ENCODE measurements around the gene DLX3.
A peak's percentile ranks its signal among the peaks of the same experiment; 100 is the strongest.

The DLX3 gene

DNA sequence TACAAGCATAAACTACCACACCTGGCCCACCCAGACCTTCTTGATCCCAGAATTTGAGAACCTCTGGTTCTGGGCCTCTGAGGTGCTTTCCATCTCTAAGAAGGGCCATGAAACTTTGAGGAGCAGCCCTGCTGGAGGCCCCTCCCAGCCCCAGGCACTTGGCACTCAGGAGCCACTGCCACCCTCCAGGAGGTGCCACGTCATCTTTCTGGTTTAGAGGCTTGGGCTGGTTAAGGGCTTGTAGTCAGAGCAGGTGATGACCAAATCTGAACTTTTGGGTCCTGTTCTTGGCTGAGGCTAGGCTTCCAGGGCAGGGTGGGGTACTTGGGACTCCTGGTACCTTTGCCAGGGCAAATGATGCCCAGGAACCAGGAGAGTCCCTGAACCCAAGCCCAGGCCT is 39.9 kb downstream of the DLX3 start:
- no peak for DNase-seq

DNA sequence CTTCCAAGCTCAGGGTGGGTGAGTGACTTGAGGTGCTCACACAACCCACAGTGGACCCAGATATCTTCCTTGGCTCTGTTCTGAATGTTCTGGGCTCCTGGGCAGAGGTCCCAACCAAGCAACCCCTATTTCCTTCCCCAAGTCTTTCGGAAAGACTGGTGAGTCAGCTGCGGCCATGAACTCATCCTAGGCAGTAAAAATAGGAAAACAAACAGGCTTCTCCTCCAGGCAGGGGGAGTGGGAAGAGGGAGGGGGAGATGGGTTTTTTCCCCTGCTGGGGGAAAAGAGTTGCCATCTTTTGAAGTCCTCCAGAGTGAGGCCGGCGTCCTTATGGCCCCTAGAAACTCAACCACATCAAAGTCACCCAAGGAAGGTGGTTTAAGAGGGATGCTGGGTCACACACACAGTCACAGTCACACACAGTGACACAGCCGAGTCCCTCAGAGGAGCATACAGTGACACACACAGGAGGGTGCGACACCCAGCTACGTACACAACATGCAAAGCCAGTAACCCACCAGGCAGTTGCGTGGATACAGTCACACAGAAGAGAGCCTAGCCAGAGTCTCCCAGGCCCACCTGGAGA is 42.0 kb downstream of the DLX3 start:
- no peak for DNase-seq

DNA sequence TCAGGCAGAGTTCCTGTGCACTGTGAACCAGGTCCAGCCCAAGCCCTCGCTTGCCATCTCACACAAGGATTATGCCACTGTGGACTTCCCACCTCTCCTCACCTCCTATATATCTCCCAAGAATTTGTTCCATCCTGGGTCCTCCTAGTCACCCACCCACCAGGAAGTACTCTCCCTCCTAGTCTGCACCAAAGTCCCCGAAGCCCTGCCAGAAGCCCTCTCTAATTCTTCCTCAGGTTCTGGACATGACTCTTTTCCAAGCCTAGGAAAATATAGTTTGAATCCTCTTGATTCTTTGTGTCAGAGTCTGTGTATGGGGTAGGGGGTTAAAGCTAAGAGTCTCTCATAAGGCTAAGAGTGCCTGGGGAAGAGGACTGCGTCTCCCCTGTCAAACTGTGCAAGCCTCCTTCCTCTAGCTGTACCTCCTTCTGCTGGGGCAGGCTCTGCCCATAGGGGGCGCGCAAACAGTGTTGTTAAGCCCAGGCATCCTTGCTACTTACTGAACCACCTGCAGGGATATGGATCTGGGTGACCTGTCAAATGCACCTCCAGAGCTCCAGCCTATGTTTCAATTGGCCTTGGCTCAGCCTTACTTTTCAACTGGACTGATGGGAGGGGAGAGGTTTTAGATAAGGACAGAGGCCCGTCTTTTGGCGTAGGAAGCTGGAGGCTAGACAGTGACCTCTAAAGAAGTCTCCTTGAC is 42.7 kb downstream of the DLX3 start:
- DNase-seq, result peak; percentile 80 to 92

DNA sequence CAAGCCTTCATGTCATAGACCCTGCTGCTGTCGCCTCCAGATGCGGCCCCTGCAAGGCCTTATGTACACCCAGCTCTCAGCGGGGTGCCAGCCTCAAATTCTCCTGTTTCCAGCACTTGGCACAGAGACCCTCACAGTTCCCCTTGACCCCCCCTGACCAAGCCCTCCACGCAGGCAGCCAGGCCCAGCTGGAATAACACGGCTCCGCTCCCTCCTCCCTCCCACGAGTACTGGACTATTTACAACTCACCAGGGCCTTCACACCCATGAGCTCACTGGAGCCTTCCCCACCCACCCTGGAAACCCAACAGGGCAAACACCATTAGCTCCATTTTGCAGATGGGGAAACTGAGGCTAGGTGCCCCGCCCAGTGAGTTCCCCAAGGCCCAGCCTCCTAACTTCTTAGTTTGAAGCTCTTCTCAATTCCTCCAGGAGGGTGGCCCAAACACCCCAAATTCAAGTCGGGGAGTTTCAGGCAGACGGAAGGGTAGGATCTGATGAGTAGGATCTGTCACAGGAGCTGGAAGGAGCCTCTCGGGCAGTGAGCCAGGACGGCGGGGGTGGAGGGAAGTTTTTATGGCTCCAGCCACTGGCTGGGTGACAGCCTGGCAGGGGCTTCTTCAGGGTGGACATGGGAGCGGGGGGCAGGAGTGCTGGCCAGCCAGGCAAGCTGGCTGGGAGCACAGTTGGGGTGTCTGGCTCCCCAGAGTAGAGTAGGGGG is 43.5 kb downstream of the DLX3 start:
- DNase-seq, result no peak

DNA sequence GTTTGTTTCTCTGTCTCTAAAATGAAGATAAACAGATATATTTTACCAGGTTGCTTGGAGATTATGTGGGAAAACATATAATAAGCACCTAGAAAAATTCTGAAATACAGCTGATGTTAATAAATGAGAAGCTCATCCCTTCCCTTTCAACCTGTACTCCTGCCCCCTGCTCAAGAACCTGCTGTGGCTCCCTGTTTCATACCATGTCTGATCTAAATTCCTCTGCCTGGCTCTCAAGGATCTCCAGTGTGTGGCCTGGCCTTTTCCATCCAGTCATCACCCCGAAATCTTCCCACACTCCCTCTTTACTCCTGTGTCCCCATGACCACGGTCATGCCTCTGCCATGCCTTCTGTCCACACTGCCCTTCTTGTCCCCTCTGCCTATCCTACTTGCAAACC is 45.4 kb downstream of the DLX3 start:
- no peak for DNase-seq

DNA sequence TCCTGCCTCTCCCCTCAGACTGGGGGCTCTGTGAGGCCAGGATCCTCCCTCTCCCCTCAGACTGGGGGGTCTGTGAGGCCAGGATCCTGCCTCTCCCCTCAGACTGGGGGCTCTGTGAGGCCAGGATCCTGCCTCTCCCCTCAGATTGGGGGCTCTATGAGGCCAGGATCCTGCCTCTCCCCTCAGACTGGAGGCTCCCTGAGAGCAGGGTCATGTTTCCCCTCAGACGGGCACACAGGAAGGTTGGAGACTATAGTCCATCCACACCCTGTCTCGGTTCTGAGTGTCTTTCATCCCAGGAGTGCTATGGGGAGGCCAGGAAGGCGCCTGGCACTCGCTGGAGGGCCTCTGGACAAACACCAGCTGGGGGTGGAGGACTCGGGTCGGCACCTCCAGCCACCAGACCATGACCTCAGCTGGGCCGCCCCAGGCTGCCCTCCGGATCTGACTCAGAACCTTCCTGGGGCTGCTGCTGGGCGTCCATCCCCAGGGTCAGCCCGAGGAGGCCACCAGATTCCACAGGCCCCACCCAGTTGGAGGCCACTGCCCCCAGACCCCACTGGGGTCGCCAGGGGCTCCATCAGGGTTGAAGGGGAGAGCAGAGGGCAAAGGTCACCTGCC is 48.0 kb downstream of the DLX3 start:
- DNase-seq, result no peak

DNA sequence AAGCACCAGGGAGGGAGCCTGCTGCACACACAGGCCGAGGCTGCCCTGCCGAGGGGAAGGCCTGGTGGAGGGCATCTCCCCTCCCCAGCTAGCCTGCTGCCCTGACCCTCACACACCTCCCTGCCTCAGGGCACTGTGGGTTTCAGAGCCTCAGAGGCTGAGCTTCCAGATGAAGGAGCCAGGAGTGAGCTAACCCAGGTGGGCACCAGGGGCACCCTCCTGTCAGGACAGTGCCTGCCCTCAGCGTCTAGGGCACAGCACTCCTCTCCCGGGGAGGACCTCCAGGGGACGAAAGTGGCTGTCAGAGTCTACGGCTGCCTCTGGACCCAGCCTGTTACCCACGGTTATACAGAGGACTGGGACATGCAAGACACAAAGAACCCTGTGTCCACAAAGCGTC is 48.8 kb downstream of the DLX3 start:
- no peak for DNase-seq

DNA sequence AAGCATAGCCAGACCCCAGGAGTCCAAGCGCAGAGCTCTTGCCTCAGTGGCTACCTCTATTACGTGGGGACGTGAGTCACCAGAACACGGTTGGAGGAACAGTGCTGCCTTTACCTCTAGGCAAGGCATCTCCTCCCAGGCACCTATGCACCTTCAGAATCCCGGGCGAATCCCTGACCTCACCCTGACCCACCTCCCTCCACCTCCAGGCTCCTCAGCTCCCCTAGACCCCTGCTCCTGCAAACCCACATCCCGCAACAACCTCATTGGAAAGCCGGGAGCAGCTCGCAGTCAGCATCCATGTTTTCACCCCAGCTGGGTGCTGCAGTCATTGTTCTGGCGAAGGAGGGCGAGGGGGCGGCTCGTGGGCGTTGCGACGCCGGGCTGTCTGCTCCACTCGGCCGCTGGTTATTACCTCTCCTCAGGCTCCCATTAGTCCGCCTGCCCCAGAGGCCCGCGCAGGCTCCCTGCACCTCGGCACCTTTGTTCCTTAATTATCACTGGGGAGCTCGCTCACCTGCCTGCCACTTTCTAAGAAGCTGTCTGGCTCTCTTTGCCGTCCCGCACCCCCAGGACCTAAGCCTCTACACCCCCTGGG is 50.7 kb downstream of the DLX3 start:
- DNase-seq, result no peak

DNA sequence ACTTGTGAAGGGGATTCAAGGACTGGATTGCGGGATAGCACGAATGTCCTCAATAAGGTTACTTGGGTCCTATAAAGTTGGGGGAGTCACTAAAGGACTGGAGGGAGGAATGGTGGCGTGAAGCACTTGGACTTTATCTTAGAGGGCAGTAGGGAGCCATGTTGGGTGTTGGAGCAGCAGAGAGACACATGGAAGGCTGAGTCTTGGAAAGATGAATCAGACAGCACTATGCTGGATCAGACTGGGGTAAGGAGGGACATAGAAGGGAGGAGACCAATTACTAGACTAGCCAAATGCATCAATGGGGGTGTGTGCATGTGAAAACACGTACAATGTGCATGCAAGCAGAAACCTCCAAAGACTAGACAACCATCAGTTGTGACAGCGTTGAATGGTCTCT is 52.1 kb downstream of the DLX3 start:
- DNase-seq, result no peak

DNA sequence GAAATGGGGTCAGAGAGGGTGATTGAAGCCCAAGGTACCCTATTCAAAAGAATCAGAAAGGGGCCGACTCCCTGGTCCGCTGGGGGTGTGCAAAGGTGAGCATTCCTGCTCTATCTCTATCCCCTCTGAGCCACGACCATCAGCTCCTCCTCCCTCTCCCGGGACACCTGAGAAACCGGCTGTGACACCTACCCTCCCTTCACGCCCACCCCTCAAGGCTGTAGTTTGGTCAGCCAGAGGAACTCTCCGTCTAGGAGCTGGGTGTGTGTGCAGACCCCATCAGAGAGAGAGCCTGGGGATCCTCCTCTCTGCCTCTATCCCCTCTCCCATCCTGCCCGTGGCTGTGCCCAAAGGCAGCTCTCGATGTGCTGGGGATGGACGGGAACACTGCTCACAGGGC is 53.6 kb downstream of the DLX3 start:
- DNase-seq, result no peak
